Activated T-cell treated with anti-CD3 and anti-CD28 coated beads for 48 hours (primary cell): ENCODE data around the gene FAM107B.

Experiments
- DNase-seq: peaks from one replicate; pipeline ENCODE4 v3.0.0-alpha.2; 2020; ENCODE audit warnings: low read depth

FAM107B gene

DNA sequence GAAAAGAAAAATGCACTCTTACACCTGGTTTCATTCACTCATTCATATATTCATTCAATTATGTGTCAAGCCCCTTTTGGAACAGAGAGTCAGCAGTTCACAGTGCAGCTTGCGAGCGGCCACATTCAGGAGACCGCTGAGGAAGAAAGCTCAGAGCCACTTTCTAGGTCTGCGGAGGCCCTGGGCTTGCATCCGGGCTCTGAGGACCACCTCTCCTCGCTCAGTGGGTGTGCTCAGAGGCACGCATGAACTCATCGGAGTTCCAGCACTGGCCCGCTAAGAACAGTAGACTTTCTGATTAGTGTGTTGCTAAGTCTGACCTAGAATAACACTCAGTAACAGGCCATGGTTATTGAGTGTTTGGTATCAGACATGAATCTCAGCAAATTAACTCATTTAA lies 1.8 kb upstream of the FAM107B start:
- no peak for DNase-seq

- DNase-seq = no peak
These were observed 959 bp upstream of the FAM107B start for GRCh38 chr10:14775656-14776055.

- DNase-seq = no peak
These were observed 500 bp downstream of the FAM107B start for GRCh38 chr10:14774214-14774580.

GRCh38 chr10:14773551-14774213 lies 1.0 kb downstream of the FAM107B start:
- no peak for DNase-seq

GRCh38 chr10:14772399-14772798 lies 2.3 kb downstream of the FAM107B start:
- no peak for DNase-seq

DNA sequence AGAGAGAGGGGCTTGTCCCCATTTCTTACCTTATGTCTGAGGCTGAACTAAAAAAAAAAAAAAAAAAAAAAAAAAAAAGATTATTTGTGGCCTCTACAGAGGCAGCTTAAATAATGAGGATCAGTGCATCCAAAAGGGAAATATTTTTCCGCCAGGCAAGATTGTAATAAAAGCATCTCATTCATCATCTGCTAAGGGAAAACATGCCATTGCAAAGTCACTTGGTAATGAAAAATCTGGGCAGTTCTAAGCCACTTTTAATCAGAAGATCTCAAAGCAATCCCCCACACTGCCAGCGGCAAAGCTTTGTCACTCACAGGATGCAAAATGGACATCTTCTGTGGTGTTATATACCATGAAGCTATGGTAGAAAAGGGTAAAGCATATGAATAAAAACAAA lies 3.8 kb downstream of the FAM107B start:
- no peak for DNase-seq

DNA sequence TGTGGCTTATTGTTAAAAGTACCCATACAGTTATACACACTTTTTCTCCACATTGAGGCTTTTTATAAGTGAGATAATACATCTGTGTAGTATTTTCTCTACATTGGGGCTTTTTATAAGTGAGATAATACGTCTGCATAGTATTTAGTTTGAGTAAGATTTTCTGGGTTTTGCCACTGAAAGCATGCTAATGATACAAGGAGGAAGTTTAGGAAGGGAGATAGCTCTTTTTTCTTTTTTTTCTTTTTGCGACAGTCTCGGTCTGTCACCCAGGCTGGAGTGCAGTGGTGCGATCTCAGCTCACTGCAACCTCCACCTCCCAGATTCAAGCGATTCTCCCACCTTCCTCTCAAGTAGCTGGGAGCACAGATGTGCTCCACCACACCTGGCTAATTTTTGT lies 13.3 kb downstream of the FAM107B start:
- DNase-seq = no peak

DNA sequence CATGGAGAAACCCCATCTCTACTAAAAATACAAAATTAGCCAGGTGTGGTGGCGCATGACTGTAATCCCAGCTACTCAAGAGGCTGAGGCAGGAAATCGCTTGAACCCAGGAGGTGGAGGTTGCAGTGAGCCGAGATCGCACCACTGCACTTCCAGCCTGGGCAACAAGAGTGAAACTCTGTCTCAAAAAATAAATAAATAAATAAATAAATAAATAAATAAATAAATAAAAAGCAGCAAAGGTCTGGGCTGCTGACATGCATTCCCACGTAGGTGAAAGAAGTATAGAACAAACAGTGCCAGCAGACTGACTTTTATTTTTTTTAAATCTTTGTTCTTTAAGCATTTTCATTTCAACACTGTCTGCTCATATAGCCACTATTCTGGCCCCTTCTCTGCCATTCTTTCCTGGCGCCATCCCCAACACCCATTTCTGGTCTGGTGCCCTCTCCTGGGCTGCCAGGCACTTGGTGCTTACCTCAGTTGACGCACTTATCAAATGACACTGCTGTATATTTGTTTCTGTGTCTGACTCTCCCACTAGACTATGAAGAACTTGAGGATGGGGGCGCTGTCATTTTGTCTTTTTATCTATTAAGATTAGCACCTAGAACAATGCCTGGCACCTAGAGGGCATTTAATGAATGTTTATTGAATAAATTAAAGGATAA lies 15.6 kb downstream of the FAM107B start:
- peak; percentile 17 for DNase-seq

GRCh38 chr10:14758451-14758850 lies 16.2 kb downstream of the FAM107B start:
- DNase-seq = no peak

GRCh38 chr10:14757986-14758385 lies 16.7 kb downstream of the FAM107B start:
- DNase-seq = no peak

GRCh38 chr10:14757394-14757793 lies 17.3 kb downstream of the FAM107B start:
- no peak for DNase-seq

DNA sequence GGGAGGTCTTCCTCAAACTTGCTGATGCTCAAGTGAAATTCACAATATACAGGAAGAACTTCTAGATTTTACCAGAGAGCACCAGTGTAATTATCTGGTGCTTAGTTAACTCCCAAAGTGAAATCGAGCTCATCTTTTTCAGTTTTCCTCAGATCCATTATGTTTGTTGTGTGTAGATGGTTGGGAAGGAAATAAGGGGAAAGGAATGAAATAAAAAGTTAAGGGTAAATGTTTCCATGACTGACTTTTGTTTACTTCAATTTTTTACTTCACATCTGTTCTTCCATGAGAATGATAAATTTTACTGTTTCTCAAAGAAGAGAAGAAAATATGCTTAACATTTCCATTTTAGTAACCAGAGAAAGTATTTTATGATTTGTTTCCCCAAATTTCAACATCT lies 21.3 kb downstream of the FAM107B start:
- no peak for DNase-seq

DNA sequence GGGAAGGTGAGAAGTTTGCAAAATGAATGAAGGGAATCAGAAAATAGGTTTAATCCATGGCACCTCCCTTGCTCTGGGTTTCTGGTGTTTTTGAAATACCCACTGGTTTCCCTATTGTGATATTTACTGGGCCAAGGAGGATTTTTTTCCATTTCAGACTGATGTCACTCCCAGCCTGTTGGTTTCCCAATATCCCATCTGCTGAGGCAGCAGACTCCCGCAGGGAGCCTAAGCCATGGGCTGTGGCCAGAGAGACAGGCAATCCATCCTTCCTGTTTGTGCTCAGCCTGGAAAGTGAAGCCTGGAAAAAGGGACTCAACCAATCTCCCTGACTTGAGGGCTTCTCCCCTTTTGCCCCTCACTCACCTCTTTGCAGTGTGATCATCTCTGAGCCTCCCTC lies 22.8 kb downstream of the FAM107B start:
- no peak for DNase-seq

DNA sequence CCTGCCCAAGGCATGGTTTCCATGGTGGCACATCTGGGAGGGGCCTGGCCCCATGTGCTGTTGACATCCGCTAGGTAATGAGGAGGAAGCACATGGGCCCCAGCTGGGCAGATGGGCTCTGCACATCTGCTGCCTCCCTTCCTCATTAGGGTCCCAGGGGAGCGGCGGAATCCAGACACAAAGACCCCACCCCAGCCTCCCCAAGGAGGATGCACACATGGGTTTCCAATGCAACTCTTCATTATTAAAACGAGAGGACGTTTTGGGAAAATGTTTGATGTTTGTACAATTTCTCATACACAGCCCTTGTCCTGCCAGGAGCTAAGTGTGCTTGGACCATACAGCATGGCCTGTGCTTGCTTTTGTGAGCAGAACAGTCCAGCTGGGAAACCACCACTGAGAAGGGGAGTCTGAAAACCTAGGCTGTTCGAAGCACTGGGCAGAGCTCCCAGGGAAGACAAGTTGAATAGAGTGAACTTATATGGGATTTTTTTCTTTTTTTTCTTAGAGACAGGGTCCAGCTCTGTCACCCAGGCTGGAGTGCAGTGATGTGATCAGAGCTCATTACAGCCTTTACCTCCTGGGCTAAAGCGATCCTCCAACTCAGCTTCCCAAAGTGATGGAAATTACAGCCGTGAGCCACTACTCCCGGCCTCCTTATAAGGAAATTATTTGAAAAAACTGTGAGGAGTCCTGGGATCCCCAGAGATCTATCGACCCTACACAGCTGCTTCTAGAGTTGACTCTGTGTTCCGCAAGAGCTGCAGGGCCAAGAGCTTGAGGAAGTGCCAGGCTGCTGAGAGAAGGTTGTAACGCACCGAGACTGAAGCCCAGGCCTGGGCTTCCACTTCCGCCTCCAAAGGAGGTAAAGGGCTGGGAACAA lies 23.4 kb downstream of the FAM107B start:
- DNase-seq = no peak

DNA sequence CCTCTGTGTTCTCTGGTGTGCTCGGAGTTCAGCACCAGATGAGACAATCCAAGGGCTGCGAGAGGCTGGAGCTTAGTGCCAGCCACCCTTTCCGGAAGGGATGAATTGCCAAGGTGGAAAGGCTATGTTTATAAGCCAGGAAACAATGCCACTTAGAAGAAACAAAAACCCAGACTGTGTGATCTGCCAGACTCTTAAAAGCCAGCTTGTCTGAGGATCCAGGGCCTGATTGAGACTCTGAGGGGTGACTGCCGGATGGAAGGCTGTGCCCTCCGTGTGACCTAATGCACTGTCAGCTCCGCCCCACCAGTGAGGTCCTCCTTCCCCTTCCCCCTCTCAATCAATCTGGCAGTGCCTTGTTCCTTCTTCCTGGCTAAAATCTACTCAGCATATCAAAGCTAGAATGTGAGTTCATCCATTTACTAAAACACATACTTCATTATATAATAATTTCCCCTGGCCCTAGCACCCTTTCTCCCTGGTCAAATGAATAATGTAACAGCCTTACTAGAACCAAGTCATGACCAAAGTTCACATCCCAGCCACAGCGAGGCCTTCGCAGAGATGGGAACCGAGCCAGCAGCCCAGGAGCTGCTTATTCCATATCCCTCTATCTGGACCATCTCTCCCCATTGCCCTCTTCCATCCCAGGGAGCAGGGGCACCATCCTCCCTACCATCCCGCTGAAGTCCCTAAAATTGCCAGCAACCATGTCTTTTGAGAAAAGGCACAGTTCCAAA lies 25.5 kb downstream of the FAM107B start:
- DNase-seq = no peak

- DNase-seq = no peak
These were observed 26.3 kb downstream of the FAM107B start for GRCh38 chr10:14748441-14748840.

DNA sequence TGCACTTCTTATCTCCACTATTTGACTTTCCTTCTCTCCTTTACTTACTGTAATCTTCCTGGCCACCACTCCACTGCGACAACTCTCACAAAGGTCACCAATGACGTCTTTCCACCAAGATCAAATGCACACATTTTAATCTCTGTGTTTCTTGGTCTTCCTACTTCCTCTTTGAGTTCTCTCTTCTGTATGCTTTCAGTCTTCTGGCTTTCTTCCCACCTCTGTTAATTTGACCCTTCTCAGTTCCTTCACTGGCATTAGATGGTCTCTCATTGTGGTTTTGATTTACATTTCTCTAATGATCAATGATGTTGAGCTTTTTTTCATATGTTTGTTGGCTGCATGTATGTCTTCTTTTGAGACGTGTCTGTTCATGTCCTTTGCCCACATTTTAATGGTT lies 31.9 kb downstream of the FAM107B start:
- no peak for DNase-seq

DNA sequence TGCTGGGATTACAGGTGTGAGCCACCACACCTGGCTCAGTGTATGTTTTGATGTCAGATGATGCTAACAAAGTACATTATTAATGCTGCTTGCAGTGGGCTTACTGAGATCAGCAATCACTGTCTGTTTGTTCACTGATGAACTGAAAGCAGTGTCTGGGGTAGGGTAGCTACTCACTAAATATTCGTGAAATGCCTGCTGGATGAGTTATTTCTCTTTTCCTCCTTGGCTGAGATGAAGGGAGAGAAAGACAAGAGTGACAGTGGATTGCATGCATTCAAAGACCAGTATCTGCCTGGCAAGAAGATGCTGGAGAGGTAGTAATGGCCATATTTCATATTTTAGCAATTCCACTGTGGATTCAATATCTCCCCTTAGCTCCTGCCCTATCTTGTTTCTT lies 32.3 kb downstream of the FAM107B start:
- DNase-seq = no peak

DNA sequence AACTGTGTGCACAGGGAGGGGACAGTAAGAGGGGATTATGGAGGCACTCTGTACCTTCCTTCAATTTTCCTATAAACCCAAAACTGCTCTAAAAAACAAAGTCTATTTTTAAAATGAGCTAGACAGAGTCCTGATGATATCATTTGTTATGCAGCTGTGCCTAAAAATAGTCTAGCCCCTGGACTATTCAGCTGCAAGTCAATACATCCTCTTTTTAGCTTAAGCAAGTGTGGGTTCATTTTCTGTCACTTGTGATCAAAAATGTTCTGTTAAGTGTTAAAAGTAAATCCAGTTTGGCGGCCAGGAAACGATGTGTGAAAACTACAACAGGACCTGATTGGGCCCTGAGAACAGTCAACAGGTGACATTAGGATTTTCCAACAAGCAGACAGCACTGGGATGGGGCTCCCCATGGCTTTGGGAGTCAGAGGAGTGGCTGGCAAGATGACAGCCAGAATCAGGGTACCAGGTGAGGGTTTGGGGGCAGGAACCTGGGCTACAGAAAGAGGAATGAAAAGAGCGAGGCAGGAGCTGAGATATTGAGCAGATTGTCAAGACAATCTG lies 33.9 kb downstream of the FAM107B start:
- DNase-seq = no peak

- no peak for DNase-seq
These were observed 36.7 kb downstream of the FAM107B start for GRCh38 chr10:14737808-14738545.

DNA sequence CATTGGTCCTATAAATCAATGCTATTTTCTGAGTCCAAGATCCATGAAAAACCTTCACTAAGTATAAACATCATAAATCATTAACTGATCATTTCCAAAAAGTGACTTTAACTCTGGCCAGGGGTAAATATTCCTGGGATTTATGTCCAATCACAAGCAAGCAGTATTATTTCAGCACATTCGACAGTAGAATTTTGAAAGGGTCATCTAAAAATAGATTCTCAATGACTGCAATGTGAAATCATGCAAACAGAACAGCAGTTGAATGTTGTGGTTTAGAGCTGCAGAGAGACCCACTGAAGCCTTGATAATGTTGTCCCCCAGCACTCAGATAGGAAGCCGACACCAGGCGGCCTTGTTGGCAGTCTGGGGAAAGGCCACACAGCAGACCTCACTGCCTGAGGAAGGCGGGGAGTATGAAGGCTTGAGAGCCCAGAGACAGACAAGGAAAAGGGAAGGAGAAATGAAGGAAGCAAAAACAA lies 38.1 kb downstream of the FAM107B start:
- no peak for DNase-seq
